SU-DHL-6 (cell line): ENCODE data around the gene ELF2.

Experiments used
- H2AFZ ChIP-seq: fragments of 200-600 bp; sonication (generic); 2 replicates; pipeline ENCODE4 v1.6.1; 2014; ENCODE audit warnings: low read depth, mild to moderate bottlenecking, moderate library complexity, mixed read lengths, antibody characterized with exemption, low read length; ENCODE audit not compliant: severe bottlenecking
- H3F3A ChIP-seq: fragments of 200-600 bp; shearing (Covaris generic); 2 replicates; pipeline ENCODE4 v1.6.0; 2016; ENCODE audit warnings: antibody characterized with exemption, mild to moderate bottlenecking; ENCODE audit not compliant: insufficient read depth
- H3K27ac ChIP-seq: fragments of 200-600 bp; sonication (generic); 2 replicates; pipeline ENCODE4 v1.5.1; 2016; ENCODE audit warnings: low read depth, mild to moderate bottlenecking, low read length, moderate library complexity, mixed read lengths
- H3K27me3 ChIP-seq: fragments of 200-600 bp; sonication (generic), shearing (Covaris generic); 2 replicates; pipeline ENCODE4 v1.6.0; 2014; ENCODE audit warnings: mild to moderate bottlenecking, low read length
- H3K36me3 ChIP-seq: fragments of 200-600 bp; sonication (generic); 2 replicates; pipeline ENCODE4 v1.6.1; 2014; ENCODE audit warnings: mild to moderate bottlenecking, low read length, mixed read lengths
- H3K4me2 ChIP-seq: fragments of 300-600, 200-600 bp; shearing (Covaris generic), sonication (generic); 2 replicates; pipeline ENCODE4 v1.6.0; 2014; ENCODE audit warnings: low read length, low read depth, mild to moderate bottlenecking; ENCODE audit not compliant: poor library complexity, severe bottlenecking
- H3K4me3 ChIP-seq: fragments of 200-600 bp; sonication (generic); 2 replicates; pipeline ENCODE4 v1.5.1; 2014; ENCODE audit warnings: antibody characterized with exemption, low read length, mild to moderate bottlenecking, mixed read lengths; ENCODE audit not compliant: insufficient read depth, poor library complexity, severe bottlenecking
- H3K79me2 ChIP-seq: fragments of 200-600 bp; sonication (generic); 2 replicates; pipeline ENCODE4 v1.6.1; 2014; ENCODE audit warnings: mild to moderate bottlenecking, low read length, moderate library complexity; ENCODE audit not compliant: insufficient read depth
- H3K9ac ChIP-seq: fragments of 200-600 bp; sonication (generic); 2 replicates; pipeline ENCODE4 v1.7.0; 2014; ENCODE audit warnings: mild to moderate bottlenecking, low read length
- H3K9me2 ChIP-seq: fragments of 200-600 bp; sonication (generic); replicated peaks from 2 replicates; pipeline ENCODE4 v1.6.1; 2014; ENCODE audit warnings: low read length; ENCODE audit not compliant: insufficient read depth
- H3K9me3 ChIP-seq: fragments of 200-600 bp; sonication (generic); 2 replicates; pipeline ENCODE4 v1.6.1; 2014; ENCODE audit warnings: low read length, mixed read lengths; ENCODE audit not compliant: insufficient read depth
- H4K20me1 ChIP-seq: fragments of 200-600 bp; sonication (generic); 2 replicates; pipeline ENCODE4 v1.6.1; 2014; ENCODE audit warnings: low read depth, mild to moderate bottlenecking, antibody characterized with exemption, low read length, moderate library complexity, mixed read lengths
- EZH2phosphoT487 ChIP-seq: fragments of 200-600 bp; sonication (generic), shearing (Covaris generic); conservative IDR thresholded peaks from 2 replicates; pipeline ENCODE4 v1.6.1; 2018; ENCODE audit warnings: mild to moderate bottlenecking, antibody characterized with exemption, low read length, moderate library complexity, mixed read lengths
- TF ChIP-seq, protein P1 (sequence below): fragments of 200-600 bp; sonication (generic); IDR thresholded peaks from one replicate; pipeline ENCODE4 v1.5.1; 2017; ENCODE audit warnings: antibody characterized with exemption, mild to moderate bottlenecking, low read length, moderate library complexity; ENCODE audit not compliant: insufficient read depth, poor library complexity, severe bottlenecking

The ELF2 gene

DNA sequence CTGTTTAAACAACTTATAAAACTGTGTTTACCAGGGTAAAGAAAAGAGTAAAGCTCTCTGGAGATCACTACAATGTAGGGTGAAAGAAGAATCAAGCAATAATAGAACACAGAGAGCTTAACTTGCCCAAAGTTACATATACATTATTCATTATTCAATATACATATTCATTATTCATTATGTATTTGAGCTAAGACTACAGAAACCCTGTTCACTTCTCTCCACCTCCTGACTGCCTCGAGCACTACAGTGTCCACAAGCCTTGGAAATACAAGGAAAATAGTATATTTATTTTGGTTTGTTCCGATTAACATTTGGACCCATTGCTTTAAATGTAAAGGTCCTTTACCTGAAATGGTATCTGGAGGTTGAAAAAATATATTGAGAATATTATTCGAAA lies 35.9 kb upstream of the ELF2 start:
- Histone ChIP-seq H3K36me3 (no peaks in the 10 kb centered on the region), H3K9ac (no peak overlapping the region), H3K27me3 (no peaks in the 10 kb centered on the region), H3K27ac (no peak overlapping the region), H3K4me3 (no peak overlapping the region), H3F3A (no peaks in the 10 kb centered on the region), H4K20me1 (no peaks in the 10 kb centered on the region), H3K9me2 (no peaks in the 10 kb centered on the region), H3K9me3 (no peaks in the 10 kb centered on the region), H2AFZ (no peak overlapping the region), H3K79me2 (no peaks in the 10 kb centered on the region), H3K4me2 (no peak overlapping the region)
- no peak for TF ChIP-seq EZH2phosphoT487
- TF ChIP-seq, protein P1, sequence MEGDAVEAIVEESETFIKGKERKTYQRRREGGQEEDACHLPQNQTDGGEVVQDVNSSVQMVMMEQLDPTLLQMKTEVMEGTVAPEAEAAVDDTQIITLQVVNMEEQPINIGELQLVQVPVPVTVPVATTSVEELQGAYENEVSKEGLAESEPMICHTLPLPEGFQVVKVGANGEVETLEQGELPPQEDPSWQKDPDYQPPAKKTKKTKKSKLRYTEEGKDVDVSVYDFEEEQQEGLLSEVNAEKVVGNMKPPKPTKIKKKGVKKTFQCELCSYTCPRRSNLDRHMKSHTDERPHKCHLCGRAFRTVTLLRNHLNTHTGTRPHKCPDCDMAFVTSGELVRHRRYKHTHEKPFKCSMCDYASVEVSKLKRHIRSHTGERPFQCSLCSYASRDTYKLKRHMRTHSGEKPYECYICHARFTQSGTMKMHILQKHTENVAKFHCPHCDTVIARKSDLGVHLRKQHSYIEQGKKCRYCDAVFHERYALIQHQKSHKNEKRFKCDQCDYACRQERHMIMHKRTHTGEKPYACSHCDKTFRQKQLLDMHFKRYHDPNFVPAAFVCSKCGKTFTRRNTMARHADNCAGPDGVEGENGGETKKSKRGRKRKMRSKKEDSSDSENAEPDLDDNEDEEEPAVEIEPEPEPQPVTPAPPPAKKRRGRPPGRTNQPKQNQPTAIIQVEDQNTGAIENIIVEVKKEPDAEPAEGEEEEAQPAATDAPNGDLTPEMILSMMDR: no peak

DNA sequence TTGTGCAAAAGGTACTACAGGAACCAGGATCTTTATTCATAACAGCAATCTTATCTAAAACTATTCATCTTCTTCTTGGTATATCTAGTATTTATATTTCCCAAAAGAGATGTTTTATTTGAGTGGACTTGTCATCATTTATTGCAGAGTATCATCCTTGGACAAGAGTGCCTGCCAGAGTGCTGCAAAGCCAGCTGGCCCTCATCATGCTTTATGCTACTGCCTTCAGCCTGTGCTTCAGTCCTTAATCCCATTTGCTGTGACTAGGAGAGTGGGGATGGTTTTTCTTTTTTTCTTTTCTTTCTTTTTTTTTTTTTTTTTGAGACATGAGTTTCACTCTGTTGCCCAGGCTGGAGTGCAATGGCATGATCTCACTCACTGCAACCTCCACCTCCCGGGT lies 33.5 kb upstream of the ELF2 start:
- Histone ChIP-seq H3K9me3 (no peaks in the 10 kb centered on the region), H3K79me2 (no peaks in the 10 kb centered on the region), H2AFZ (no peak overlapping the region), H3K4me2 (no peak overlapping the region), H3K27ac (no peak overlapping the region), H3K9ac (no peak overlapping the region), H3F3A (no peaks in the 10 kb centered on the region), H3K4me3 (no peak overlapping the region), H4K20me1 (no peaks in the 10 kb centered on the region), H3K36me3 (no peaks in the 10 kb centered on the region), H3K9me2 (no peaks in the 10 kb centered on the region), H3K27me3 (no peaks in the 10 kb centered on the region)
- TF ChIP-seq, protein P1: no peak
- no peak for TF ChIP-seq EZH2phosphoT487

DNA sequence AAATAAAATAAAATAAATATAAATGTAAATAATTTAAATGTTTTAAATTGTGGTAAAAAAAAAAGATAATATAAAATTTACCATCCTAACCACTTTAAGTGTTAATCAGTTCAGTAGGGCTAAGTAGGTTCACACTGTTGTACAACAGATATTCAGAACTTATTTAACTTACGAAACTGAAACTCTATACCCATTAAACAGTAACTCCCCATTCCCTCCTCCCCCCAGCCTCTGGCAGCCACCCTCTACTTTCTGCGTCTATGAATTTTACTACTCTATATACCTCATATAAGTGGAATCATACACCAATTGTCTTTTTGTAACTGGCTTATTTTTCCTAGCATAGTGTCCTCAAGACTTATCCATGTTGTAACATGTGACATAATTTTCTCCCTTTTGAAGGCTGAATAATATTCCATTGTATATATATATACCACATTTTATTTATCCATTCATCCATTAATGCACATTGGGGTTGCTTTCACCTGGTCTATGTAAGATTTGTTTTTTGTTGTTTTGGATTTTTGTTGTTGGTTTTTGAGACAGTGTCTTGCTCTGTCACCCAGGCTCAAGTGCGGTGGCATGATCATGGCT lies 32.5 kb upstream of the ELF2 start:
- H3K36me3 ChIP-seq: no peaks in the 10 kb centered on the region
- no peak overlapping the region for H3K9ac ChIP-seq
- H3K27ac ChIP-seq: no peak overlapping the region
- H3K9me2 ChIP-seq: no peaks in the 10 kb centered on the region
- H3F3A ChIP-seq: no peaks in the 10 kb centered on the region
- no peak overlapping the region for H3K4me2 ChIP-seq
- H3K27me3 ChIP-seq: no peaks in the 10 kb centered on the region
- no peaks in the 10 kb centered on the region for H4K20me1 ChIP-seq
- no peak overlapping the region for H2AFZ ChIP-seq
- no peaks in the 10 kb centered on the region for H3K79me2 ChIP-seq
- no peaks in the 10 kb centered on the region for H3K9me3 ChIP-seq
- no peak for TF ChIP-seq EZH2phosphoT487
- TF ChIP-seq, protein P1: no peak
- no peak overlapping the region for H3K4me3 ChIP-seq
